NCI-H2196 treated with DMSO at 0.1 percent for 48 hours (cell line): ENCODE measurements around the gene CFAP77.

Source experiments
- DNase-seq: peaks from one replicate; lab custom pipeline; 2025; ENCODE audit not compliant: unreplicated experiment; lab: John Stamatoyannopoulos, UW

CFAP77 gene

DNA sequence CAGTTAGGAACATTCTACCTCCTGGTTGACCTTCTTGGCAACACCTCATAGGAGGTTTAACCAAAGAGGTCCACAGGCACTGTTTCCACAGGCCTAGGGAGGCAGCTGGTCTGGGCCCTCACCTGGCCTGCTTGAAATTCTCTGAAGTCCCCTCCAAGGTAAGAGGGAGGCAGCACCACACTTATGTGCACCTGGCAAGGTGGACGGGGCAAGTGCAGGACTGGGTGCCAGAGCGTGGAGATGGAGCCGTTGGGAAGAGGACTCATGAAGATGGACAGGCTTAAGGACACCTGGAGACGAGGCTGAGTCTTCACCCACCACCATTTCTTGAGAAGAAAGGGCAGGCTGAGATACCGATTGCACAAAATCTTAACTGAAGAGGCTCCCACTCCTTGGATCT lies 165.8 kb downstream of the CFAP77 start:
- no peak for DNase-seq

DNA sequence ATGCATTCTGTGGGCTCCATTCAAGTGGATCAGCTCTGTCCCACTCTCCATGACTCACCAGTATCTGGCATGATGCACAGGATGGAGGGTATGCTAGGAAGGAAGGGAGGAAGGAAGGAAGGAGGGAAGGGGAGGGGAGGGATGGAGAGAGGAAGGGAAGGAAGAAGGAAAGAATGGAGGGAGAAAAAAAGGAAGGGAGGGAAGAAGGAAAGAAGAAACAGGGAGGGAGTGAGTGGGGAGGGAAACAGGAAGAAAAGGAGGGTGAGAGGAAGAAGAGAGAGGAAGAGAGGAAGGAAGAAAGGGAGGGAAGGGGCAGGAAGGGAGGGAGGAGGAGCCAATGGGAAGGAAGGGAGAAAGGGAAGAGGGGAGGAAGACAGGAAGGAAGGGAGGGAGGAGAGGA lies 167.1 kb downstream of the CFAP77 start:
- DNase-seq = no peak

DNA sequence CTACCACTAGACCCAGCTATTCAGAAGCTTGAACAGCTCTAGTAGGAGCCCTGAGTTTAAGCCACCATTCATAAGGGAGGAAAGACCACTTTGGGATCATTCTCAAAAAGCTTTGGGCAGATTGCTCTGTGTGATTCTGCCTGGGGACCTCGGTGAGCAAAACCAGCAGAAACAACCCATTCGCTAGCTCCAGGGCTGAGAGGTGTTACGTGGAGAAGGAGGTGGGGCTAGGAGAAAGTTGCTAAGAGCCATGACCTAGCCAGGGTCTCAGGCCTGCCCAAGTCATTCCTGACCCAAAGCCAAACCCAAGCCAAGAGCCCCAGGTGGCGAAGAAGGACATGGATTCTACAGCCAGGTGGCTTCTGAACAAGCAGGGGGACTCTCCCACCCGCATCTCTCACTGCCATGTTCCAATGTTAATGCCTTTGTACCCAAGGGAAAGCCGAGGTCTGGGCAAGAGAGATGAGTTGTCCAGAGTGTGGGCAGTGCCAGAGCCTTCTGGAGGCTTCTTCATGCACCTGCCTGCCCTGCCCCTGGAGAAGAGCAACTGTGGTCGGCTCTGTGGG lies 168.4 kb downstream of the CFAP77 start:
- DNase-seq = no peak

DNA sequence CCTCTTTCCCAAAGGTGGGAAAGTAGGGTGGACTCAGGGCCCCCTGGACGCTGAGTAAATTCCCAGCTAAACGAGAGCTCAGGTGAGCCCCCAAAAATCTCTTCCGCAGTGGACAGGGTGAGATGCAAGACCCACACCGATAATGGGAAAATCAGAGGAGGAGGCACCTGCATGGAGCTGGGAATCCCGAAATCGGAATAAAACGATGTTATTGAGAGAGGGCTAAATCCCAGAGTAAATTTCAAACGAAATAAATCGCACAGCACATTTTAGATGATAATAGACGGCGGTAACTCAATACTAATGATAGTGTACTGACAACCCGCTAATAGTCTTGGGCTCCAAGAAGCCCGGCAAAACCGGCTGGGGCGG lies 169.4 kb downstream of the CFAP77 start:
- DNase-seq = no peak

DNA sequence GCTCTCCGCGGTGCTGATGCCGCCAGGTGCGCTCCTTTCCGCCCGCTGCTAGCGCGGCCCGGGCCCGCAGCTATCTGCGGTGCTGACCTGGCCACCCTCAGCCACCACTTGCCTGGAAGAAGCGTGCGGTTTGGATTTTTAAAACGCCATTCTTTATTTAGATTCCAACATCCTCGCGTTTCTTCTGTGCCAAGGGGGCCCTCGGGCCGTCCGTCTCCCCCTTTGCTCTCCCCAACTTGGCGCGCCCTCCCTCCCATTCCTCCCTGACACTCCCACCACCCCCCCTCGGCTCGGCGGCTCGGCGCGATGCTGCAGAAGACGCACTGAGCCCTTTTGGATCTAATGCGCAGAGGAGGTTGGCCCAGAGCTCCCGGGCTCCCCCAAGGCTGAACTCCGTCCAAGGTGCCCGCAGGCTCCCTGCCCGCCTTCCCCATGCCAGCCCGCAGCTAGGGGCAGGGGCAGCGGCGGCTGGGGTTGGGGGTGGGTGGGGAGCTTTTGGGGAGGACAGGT lies 172.3 kb downstream of the CFAP77 start, which contains the start of gene BARHL1:
Gene BARHL1 (plus strand): TSS at position 331 of the 510 bp plus-strand sequence. CDS start 192 bp downstream, outside the sequence.
- DNase-seq = no peak

DNA sequence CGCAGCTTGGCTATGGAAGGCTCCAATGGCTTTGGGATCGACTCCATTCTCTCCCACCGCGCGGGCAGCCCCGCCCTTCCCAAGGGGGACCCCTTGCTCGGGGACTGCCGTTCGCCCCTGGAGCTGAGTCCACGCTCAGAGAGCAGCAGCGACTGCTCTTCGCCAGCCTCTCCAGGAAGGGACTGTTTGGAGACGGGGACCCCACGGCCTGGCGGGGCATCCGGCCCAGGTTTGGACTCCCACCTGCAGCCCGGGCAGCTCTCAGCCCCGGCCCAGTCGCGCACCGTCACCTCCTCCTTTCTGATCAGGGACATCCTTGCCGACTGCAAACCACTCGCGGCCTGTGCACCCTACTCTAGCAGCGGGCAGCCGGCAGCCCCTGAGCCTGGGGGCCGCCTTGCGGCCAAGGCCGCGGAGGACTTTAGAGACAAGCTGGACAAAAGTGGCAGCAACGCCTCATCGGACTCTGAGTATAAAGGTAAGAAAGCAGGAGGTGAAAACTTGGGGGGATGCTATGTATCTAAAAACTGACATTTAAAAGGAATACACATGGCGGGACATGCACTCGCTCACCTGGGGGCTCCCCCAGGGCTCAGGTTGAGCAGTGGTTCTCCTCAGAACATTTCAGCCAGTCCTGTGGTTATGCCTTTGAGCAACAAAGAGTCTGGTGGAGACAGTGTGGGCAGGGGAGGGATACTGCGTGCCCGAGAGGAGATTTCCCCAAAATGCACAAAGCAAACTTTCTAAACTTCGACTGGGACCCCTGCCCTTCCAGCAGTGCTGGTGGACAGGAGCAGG lies 173.0 kb downstream of the CFAP77 start:
- no peak for DNase-seq

DNA sequence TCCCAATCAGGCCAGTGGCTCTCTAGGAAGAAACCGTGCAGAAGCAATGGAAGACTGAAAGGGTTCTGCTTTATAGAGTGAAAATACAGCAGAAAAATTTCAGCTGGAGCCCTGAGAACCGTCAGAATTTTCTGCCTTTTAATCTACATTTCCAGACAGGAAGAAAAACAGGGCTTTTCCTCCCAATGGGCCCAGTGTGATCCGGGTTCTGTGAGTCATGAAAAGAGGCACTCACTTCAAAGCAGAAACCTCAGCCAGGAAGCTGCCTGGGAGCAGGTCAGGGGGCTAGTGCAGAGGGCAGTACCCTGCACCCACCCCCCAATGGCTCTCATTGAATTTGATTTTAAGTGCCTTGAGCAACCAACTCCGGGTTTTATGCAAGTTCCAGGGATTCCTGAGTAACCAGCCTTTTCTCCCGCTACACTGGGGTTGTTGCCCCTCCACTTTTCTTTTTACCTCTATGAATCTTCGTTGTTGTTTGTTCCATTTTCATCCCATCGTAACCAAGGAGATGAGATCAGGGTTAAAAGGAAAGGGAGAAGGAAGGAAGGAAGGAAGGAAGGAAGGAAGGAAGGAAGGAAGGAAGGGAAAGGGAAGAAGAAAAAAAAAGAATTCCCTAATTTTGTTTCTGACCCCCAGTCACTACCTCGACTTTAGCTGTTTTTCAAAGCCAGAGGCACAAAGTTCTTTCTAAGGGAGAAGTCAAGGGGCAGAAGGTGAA lies 173.7 kb downstream of the CFAP77 start:
- DNase-seq = no peak

DNA sequence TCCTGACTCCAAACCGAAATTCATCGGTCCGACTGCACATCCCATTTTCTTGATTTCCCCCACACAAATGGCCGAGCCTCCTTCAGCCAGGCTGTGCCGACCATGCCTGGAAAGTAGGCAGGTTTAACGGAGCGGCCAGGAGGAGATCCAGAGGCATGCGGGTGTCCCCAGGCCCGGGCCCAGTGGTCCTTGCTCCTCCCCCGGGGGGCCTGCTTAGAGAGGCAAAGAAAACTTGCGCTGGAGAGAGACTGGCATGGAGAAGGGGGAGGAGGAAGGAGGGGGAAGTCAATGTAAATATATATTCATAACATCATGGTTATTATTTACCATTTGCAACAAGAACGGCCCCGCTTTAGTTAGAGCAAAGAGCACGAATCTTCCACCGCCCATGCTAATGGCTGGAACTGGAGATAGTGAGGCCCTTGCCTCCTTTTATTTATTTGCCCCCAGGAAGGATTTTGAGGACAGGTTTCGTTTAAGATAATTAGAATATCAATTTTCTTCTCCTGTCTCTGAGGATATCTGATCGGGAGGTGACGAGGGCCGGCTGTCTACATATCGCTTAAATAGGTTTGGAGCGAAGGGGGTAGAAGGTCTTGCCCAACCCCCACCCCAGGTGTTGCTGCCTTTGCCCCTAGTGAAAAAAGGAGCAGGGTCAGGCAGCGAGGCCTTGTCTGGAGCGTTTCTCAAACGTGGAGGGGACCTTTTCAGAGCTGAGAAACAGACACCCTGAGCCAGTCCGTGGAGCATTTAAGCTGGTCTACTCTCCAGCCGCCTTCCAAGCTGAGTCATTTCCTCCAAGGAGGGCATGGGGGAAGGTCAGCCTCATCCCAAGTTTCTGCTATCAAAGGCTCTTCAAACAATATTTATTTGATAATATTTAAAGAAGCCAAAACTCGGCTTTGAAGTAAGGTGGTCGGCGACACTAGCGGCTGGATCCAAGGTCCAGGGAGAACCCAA lies 174.9 kb downstream of the CFAP77 start:
- no peak for DNase-seq

DNA sequence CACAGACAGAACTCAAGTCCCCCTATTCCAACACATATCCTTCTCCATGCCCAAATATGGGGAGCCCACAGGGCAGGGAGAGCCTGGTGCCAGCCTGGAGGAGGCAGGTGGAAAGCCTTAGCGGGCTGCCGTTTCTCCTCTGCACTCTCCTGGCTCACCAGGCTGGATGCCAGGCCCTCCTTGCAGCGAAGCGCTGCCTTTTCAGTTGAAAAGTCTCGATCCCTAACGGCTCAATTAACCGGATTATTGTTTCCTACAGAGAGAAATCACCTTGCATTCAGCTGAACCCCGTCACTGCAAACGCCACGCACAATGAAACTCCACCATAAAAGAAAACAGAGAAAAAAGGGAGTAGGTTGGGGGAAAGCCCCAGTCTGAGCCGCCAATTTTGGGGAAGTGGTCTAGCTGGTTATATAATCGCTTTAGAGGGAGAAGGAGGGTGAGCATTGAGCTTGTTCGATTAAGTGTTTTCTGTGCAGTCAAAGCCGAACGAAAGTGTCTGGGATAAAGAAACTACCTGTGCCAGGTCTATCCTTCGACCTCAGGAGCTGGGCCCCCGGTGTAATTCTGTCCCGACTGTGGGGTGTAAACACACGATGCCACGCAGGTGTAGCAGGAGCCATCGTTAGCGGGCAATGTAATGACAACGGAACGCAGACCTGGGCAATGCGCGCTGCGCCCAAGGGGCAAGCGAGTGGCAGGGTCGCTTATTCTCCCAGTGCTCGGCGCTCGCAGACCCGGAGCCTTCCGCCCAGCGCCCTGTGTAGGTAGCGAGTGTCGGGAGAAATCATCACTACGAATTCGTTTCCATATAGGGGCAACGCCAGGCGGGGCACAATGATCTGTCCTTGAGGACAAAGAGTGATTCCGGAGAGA lies 176.2 kb downstream of the CFAP77 start:
- no peak for DNase-seq

DNA sequence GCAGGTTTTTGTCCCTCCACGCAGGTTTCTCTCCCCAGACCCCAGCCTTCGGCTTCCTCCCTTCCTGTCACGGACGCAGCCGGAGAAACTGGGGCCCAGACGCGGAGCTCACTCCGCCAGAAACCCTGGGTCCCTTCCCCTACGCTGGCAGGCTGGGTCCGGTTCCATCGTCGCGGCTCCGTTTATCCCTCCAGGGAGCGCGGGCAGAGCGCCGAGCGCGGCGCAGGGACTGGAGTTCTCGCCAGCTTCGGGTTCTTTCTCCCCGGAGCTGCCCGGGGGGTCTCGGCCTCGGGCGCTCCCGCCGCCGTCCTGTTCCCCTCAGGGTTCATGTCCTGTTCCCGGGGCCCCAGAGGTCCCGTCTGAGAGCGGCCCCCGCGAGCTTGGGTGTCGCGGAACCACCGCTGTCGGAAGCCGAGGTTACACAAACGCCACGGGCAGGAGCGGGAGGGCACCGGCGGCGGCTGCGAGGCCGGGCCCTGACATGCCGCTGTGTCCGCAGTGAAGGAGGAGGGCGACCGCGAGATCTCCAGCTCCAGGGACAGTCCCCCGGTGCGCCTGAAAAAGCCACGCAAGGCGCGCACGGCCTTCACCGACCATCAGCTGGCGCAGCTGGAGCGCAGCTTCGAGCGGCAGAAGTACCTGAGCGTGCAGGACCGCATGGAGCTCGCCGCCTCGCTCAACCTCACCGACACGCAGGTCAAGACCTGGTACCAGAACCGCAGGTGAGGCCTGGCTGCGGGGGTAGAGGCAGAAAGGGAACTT lies 177.0 kb downstream of the CFAP77 start:
- DNase-seq = no peak

DNA sequence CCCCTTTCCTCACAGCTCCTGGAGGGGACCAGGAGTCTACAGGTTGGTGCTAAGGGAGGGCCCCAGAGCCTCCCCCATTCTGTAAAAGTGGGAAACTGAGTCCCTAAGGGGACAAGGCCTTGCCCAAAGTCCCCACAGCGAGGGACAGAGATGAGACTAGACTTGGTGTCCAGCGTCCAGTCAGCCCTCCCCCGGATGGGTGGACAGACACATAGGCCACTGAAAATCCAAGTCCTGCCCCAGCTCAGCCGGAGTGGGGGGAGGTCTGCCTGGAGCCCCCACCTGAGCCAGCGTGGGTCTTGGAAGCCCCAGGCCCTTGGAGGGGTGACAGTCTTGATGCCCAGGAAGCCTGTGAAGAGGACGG lies 177.6 kb downstream of the CFAP77 start:
- DNase-seq = no peak

DNA sequence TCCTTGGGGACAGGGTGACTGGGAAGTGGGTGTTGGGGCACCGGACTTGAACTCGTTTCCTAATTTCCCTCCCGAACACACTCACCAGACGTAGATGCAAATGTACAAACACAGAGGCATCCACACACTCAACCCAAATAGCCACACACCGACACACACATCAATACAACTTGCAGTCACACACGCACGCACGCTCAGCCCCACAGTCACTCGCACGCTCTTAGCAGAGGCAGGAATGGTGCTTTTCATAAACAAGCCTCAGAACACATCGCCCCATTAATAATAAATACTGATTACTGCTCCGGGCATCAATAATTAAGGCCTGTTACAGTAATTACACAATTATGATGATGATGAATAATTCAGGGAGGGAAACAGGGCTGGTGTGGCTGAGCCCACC lies 178.1 kb downstream of the CFAP77 start:
- DNase-seq = no peak

DNA sequence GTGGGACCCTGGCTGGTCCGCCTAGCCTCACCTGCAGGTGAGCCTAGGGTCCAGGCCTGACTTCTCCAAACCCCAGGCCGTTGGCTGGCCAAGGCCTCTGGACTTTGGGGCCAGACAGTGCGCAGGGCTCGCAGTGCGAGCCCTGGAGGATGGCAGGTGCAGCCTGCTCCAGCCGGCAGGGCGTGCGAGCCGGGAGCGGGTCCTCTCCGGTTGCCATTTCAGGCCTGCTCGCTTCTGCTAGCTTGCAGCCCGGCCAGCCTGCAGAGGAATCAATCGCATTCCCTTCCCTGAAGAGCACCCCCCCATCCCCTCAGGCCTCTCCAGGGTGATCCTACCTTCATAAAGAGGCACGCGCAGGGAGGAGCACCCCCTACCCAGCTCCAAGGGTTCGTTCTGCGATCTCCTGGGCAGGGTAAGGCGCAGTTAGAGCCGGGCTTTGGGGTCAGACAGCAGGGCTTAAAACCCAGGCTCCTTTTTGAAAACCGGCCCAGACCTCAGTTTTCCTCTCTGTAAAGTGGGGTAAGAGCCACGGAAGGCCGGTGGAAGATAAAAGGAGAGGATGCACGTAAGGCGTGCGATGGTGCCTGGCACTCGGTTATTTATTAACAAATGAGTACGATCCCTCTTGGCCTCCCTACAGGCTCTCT lies 178.6 kb downstream of the CFAP77 start:
- DNase-seq = no peak

DNA sequence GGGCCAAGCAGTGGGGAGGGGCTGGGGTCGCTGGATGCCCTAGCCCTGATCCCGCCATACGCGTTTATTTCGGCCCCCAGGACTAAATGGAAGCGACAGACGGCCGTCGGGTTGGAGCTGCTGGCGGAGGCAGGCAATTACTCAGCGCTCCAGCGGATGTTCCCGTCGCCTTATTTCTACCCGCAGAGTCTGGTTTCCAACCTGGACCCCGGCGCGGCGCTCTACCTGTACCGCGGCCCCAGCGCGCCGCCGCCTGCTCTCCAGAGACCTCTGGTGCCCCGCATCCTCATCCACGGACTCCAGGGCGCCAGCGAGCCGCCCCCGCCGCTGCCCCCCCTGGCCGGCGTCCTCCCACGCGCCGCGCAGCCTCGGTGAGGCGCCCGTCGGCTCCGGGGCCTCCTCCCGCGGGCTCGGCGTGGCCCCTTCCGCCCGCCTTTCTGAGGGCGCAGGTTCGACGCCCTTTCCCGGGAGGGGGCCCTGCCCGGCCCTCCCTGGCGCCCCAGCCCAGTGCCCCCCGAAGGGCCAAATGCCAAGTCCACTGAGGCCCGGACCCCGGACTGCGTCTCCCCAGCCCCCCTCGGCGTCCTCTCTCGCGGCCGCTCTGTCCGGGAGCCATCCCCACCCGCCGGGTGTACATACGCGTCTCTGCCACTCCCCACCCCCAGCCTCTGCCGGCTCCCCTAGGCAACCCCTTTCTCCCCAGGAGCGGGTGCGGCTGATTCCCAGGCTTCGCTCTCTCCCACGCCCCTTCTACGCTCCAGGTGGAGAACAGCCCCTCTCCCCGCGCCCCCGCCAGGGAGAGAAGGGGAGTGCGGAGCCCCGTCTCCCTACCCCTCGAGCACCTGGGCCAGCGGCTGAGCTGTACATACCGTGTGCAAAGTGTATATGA lies 179.4 kb downstream of the CFAP77 start:
- no peak for DNase-seq

DNA sequence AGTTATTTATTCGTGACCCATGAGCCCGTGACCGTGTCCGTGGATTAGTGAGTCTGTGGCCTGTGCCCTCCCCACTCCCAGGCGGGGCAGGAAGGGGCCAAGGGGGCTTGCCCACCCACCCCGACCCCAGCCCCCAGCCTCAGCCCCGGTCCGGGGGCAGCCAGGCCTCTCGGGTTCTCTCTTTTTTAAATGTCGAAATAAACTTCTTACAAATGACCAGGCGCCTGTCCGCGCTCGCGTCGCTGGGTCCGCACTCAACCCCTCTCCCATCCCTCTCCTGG lies 180.0 kb downstream of the CFAP77 start:
- DNase-seq = no peak

DNA sequence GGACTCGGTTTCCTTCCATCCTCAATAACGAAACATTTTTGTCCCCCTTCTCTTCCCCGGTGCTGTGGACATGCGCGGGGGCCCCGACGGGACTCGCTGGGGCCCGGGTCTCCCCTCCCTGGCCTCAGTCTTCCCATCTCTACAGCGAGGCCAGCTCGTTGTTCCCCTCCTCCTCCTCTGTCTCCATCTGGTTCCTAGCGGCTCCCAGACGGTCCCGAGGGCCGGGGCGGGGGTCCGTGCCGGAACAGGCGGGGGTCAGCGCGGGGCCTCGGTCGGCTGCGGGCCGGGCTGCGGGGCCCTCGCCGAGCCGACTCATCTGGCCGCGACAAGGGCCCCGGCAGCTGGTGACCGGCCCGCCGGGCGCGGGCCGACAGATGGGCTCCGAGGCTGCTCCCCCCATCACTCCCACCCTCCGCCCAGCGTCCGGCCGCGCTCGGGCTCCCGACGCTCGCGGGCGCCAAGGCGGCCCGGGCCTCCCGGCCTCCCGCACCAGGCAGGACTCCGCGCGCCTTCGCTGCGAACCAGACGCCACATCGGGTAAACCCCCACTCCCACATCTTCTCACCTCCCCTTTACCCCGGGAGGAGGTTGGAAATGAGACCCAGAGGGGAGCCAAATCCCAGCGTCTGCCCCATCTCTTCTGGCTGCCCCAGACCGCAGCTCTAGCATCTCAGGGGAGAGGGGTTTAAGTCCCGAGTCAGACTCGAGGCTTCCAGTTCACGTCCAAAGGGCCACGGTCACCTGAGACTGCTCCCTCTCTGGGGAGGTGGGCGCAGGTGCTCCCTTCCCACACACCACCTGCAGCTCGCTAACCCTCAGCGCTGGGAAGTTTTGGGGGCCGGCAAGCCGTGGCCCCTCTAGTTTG lies 180.5 kb downstream of the CFAP77 start:
- DNase-seq = no peak

DNA sequence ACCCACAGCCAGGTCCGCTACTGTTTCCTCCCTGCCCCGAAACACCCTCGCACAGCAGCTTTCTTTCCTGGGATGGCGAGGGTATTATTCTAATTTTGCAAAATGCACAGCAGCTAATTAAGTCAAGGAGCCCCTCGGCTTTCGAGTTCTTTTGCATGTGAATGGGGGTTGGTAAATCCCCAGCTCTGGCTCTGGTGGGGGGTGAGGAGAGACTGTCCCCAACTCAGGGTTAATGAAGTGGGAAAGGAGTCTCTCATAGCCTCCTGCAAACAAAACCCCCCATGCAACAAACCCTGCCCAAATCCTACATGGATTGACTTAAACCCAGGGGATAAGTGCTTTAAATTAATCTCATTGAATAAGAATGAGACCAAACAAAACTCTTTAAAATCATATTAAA lies 181.2 kb downstream of the CFAP77 start:
- DNase-seq = no peak
